ENCODE data around the gene ARPC4.

ARPC4 gene

DNA sequence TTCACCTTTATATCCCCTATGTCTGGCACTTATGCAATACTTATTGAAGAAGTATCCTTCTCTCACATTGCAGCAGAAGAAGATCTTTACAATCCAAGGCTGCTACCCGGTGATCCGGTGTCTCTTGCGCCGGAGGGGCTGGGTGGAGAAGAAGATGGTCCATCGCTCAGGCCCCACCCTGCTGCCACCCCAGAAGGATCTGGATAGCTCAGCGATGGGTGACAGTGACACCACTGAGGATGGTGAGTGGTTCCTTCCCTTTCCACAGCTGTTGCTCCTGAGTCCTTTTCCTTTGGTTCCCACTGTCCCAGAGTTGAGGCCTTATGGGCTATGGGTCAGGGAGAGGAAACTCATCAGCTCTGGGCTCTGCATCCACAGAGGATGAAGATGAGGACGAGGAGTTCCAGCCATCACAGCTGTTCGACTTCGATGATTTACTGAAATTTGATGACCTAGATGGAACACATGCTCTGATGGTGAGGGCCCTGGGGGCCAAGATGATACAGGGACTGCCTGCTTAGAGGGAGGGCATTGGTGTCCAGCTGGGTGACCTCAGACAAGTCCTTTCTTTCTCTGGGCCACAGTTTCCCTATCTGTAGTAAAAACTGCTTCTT lies 20.1 kb downstream of the ARPC4 start:
- no peak for TF ChIP-seq YY1 (IDR thresholded peaks at IDR 0.05; ENCODE audit: low read depth)
- no peak for TF ChIP-seq REST (IDR thresholded peaks at IDR 0.05; ENCODE audit: low read depth)
- TF ChIP-seq RAD21 (IDR thresholded peaks at IDR 0.05; ENCODE audit: low read depth): no peak
- no peak for TF ChIP-seq EGR1 (IDR thresholded peaks at IDR 0.05)
- TF ChIP-seq TCF12 (IDR thresholded peaks at IDR 0.05; ENCODE audit: low read depth): no peak
- no peak for TF ChIP-seq FOXM1 (IDR thresholded peaks at IDR 0.05; ENCODE audit: borderline replicate concordance, low read depth)
- TF ChIP-seq CEBPB (IDR thresholded peaks at IDR 0.05): no peak
- TF ChIP-seq, protein P1, sequence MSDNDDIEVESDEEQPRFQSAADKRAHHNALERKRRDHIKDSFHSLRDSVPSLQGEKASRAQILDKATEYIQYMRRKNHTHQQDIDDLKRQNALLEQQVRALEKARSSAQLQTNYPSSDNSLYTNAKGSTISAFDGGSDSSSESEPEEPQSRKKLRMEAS (IDR thresholded peaks at IDR 0.05): no peak
- TF ChIP-seq NFIC (IDR thresholded peaks at IDR 0.05): no peak
- no peak for TF ChIP-seq CREB1 (IDR thresholded peaks at IDR 0.05; ENCODE audit: low read depth)
- no peak for TF ChIP-seq TAF1 (IDR thresholded peaks at IDR 0.05; ENCODE audit: low read depth)
- TF ChIP-seq TEAD4 (IDR thresholded peaks at IDR 0.05): no peak
- no peak for TF ChIP-seq EP300 (IDR thresholded peaks at IDR 0.05; ENCODE audit: borderline replicate concordance)
- TF ChIP-seq, protein P2, sequence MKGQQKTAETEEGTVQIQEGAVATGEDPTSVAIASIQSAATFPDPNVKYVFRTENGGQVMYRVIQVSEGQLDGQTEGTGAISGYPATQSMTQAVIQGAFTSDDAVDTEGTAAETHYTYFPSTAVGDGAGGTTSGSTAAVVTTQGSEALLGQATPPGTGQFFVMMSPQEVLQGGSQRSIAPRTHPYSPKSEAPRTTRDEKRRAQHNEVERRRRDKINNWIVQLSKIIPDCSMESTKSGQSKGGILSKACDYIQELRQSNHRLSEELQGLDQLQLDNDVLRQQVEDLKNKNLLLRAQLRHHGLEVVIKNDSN (IDR thresholded peaks at IDR 0.05): no peak
- TF ChIP-seq ZBTB7A (IDR thresholded peaks at IDR 0.05; ENCODE audit: low read depth): no peak

DNA sequence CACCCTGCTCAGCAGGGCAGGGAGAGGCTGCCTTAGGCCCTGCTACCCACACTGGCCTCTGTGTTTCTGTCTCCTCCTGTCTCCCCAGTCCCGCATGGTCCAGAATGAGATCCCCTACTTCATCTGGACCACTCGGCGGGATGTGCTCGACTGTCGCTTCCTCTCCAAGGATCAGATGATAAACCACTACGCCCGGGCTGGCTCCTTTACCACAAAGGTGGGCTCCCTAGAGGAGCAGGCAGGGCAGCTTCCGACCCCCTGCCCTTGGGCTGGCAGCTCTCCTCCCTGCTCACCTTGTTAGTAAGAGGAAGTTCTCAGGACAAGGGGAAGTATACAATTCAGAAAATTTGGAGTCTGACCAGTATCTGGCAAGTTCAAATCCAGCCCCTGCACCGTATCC lies 23.1 kb downstream of the ARPC4 start:
- TF ChIP-seq, protein P2 (IDR thresholded peaks at IDR 0.05): no peak
- no peak for TF ChIP-seq EGR1 (IDR thresholded peaks at IDR 0.05)
- no peak for TF ChIP-seq CEBPB (IDR thresholded peaks at IDR 0.05)
- no peak for TF ChIP-seq EP300 (IDR thresholded peaks at IDR 0.05; ENCODE audit: borderline replicate concordance)
- TF ChIP-seq YY1 (IDR thresholded peaks at IDR 0.05; ENCODE audit: low read depth): no peak
- TF ChIP-seq TEAD4 (IDR thresholded peaks at IDR 0.05): no peak
- no peak for TF ChIP-seq FOXM1 (IDR thresholded peaks at IDR 0.05; ENCODE audit: borderline replicate concordance, low read depth)
- no peak for TF ChIP-seq TCF12 (IDR thresholded peaks at IDR 0.05; ENCODE audit: low read depth)
- no peak for TF ChIP-seq TAF1 (IDR thresholded peaks at IDR 0.05; ENCODE audit: low read depth)
- TF ChIP-seq REST (IDR thresholded peaks at IDR 0.05; ENCODE audit: low read depth): no peak
- TF ChIP-seq, protein P1 (IDR thresholded peaks at IDR 0.05): no peak
- TF ChIP-seq ZBTB7A (IDR thresholded peaks at IDR 0.05; ENCODE audit: low read depth): no peak
- no peak for TF ChIP-seq CREB1 (IDR thresholded peaks at IDR 0.05; ENCODE audit: low read depth)

GRCh38 chr3:9817436-9817835 lies 24.6 kb downstream of the ARPC4 start:
- no peak for TF ChIP-seq CREB1 (IDR thresholded peaks at IDR 0.05; ENCODE audit: low read depth)
- no peak for TF ChIP-seq TAF1 (IDR thresholded peaks at IDR 0.05; ENCODE audit: low read depth)
- no peak for TF ChIP-seq EGR1 (IDR thresholded peaks at IDR 0.05)
- TF ChIP-seq FOXM1 (IDR thresholded peaks at IDR 0.05; ENCODE audit: borderline replicate concordance, low read depth): no peak
- no peak for TF ChIP-seq RAD21 (IDR thresholded peaks at IDR 0.05; ENCODE audit: low read depth)
- TF ChIP-seq, protein P2 (IDR thresholded peaks at IDR 0.05): no peak
- no peak for TF ChIP-seq NFIC (IDR thresholded peaks at IDR 0.05)
- TF ChIP-seq TCF12 (IDR thresholded peaks at IDR 0.05; ENCODE audit: low read depth): no peak
- no peak for TF ChIP-seq REST (IDR thresholded peaks at IDR 0.05; ENCODE audit: low read depth)
- no peak for TF ChIP-seq YY1 (IDR thresholded peaks at IDR 0.05; ENCODE audit: low read depth)
- TF ChIP-seq, protein P1 (IDR thresholded peaks at IDR 0.05): no peak

Measured in Ishikawa (cell line).